Measurements from ENCODE around the gene AK5.
A peak's percentile ranks its signal among the peaks of the same experiment; 100 is the strongest.

The AK5 gene

DNA sequence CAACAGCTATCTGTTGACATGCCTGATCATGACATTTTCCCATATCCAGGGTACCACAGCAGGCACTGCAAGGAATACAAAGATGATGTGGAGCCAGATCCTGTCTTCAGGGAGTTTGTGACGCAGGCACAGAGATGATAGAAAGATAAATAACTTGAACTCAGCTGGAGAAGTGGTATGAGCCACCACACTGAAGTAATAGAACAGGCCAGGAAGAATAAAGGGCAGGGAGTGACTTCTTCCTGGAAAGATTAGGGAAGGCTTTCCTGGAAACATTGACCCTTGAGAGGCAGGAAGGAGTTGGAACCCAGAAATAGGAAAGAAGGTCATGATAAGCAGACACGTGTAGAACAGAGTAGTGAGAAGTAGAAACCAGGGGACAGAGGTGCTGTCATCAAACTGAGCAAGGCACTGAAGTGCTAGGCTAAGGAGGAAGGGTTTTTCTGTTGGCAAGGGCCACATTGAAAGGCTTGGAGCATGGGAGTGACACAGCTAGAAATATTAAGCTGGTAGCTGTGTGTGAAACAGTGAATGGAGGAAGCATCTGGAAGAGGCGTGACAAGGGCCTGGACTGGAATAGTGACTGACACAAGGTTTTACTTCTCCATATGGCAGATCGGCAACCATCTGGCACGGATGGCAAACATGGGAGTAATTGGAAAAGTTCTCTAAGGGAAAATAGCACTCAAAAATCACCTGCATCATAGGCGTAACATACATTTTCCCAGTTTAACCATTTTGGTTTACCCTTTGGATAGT lies 68.4 kb downstream of the AK5 start:
- DNase-seq: peak in 1 of 51 donors; percentile 16

GRCh38 chr1:77354536-77354935 lies 72.7 kb downstream of the AK5 start:
- DNase-seq: no peak

DNA sequence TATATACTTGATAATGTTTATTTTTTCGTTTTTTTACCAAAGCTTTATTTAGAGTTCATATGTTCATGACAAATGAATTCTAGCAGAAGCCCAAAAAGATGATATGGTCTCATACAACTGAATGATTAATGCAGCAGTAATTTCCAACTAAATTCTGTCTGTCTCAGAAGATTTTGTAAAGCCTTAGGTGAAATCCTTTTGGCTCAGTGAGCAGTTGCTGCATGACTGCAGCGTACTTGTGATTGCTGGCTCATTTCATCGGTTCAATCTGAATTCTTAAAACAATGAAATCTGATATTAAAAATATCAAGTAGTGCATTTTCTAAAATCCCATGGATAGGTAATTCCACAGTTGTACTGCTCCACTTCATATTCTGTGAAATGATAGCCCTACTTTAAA lies 73.2 kb downstream of the AK5 start:
- no peak for DNase-seq

DNA sequence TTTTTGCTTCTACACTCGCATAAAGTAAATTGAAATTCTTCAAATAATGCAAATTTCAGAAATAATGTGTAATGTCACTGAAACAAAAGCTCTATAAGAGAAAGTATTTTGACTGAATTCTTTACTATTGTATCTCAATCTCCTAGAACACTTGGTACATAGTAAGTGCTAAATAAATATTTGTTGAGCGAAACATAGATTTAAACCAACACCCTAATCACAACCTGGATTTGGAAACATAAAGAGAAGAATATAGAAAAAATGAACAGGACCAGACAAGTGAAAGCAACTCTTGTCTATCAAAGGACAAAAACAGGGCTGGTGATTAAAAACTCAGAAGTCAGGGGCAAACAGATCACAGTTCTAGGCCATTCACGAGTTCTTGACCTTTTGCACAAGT lies 74.3 kb downstream of the AK5 start:
- no peak for DNase-seq

- DNase-seq: no peak
These were observed 78.4 kb downstream of the AK5 start for GRCh38 chr1:77360256-77360655.

DNA sequence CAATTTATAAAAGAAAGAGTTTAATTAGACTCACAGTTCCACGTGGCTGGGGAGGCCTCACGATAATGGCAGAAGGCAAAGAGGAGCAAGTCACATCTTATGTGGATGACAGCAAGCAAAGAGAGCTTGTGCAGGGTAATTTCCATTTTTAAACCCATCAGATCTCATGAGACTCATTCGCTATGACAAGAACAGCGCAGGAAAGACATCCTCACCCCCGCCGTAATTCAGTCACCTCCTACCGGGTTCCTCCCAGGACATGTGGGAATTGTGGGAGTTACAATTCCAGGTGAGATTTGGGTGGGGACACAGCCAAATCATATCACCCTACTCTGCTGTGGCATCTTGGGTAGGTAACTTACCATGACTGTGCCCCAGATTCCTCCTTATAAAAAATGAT lies 79.8 kb downstream of the AK5 start:
- no peak for DNase-seq

- DNase-seq: peak in 3 of 51 donors; percentile 4 to 25 (median 5)
These were observed 88.3 kb downstream of the AK5 start for GRCh38 chr1:77370161-77370560.

DNA sequence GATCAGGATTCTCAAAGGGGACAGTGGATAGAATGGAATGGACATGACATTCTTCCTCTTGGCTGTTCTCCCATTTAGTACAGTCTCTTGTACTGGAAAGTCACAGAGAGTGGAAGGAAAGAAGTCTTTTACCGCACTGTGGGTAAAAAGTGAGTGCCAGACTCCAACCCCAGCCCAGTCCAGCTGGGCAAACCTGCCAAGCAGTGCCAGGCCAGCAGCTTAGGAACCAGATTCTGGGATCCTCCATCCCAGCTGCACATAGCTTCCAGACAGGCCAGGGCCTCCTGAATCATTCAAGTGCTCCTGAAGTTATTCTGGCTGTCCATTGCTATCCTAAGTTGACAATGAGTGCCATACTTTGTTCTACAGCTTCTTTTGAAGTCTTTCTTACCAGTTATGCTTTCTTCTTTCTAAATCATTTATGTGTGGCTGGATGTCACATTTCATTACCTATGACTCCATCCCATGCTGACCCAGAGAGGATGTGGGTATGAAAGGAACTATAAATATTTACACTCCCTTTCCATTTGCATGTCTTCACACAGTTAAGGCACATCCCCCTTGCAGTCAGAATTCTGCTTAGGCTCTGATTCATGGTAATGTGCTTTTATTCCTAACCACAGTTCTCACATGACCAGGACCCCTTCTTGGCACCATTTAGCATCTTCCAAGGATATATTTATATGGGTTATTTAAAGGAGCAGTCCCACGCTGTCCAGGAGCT lies 88.9 kb downstream of the AK5 start:
- no peak for DNase-seq

DNA sequence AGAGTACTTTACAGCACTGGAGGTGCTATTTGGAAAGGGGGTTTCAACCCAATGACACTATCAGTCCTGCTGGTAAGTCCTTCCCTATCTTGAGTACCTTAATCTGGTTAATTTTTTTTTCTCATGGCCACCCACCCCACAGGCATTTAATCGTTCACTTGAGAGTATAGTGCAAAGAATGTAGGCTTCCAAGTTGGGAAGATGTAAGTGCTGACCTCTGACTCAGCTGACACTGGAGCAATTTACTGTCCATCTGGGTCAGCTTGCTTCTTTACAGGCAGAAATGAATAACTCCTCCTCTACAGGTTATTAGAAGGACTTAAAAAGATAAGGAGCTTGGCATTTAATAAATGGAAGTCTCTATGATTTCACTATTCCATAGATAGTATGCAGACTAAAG lies 89.6 kb downstream of the AK5 start:
- no peak for DNase-seq

- DNase-seq: no peak
These were observed 91.9 kb downstream of the AK5 start for GRCh38 chr1:77373702-77374101.

DNA sequence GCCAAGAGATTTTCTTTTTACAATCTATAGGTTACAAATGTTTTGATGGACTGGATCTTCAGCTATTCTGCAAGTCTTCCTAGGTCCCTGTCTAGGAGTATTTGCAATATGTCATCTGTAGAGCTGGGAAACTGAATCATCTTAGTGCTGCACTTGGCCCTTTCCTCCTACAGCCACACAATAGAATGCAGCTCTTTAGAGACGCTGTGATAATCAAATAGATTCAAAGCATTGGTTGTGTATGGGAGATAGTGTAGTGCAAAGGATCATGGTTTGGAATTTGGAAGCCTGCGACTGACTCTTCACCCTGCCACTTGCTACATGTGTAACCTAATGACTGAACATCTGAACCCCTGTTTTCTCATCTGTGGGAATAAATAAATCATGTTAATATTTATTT lies 93.7 kb downstream of the AK5 start:
- DNase-seq: no peak

- no peak for DNase-seq
These were observed 94.2 kb downstream of the AK5 start for GRCh38 chr1:77375990-77376389.

DNA sequence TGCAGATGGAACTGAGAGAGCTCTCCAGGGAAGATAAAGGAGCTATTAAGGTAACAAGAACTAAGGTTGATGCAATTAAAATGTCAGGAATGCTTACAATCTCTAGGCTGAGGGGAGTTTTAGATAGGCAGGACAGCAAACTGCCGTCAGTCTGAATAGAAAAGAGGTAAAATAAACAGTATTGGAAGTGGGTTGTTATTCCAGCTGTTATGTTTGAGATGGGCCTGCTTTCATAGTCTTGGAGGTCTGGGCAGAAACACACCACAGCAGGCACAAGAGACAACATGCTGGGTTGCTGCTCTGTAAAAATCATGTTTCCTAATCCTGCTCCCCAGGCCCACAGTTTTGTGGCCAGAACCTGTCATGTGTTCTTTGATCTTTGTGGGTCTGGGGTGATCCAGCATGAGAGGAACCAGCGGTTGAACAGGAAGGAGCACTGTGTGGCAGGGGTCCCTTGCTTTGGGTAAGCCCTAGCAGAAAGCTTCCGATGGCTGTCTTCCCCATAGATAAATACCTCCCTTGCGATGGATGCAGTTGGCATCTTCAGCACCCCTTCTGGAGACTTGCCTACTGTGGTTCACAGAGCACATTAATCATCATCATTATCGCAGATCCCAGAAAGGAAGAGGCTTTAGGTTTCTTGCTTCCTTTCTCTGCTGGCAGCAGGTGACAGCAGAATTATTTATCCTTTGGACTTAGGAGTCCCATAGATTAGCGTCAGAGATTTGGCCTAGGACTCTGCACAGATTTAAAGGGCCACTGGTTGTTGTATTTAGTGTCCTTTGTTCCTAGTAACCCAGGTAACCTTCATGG lies 97.1 kb downstream of the AK5 start:
- DNase-seq: no peak

- DNase-seq: no peak
These were observed 100.5 kb downstream of the AK5 start for GRCh38 chr1:77382366-77382765.

GRCh38 chr1:77383236-77383635 lies 101.4 kb downstream of the AK5 start:
- no peak for DNase-seq

DNA sequence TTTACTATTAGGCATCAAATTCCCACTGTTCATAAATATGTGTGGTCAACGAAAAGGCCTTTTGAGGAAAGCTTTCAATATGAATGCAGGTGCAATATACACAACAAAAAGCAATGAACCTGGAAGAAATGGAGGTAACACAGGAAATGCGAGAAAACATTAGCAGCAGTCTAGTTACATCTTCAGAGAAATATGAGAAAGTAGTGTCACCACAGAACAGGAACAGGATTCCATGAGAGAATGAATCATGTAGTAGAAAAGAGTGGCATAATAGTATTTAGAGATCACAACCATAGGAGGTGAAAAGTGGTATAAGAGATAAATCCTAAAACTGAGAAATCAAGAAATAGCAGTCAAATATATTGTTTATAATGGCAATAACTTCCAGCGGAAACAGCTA lies 103.7 kb downstream of the AK5 start:
- no peak for DNase-seq

GRCh38 chr1:77386276-77386675 lies 104.5 kb downstream of the AK5 start:
- DNase-seq: no peak

DNA sequence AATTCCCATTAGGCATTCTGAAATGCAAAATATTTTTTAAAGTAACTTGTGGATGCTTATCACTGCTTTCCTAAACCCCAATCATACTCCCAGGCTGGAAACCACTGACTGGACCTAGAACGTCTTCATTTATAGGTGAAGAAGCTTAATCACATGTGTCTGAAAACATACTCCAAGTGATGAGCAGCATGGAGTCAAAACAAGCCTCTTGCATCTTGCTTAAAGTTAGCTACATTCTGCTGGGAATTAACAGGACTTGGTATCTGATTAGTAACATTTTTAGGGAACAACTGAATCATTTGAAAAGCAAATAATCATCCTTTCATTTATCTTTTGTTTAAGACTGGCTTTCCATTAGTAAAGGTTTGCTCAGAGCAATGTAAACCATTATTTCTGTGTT lies 105.7 kb downstream of the AK5 start:
- DNase-seq: peak in 1 of 51 donors; percentile 41

- DNase-seq: peak in 1 of 51 donors; percentile 22
These were observed 106.8 kb downstream of the AK5 start for GRCh38 chr1:77388661-77389060.

GRCh38 chr1:77392486-77392885 lies 110.7 kb downstream of the AK5 start:
- DNase-seq: no peak

GRCh38 chr1:77394166-77394565 lies 112.3 kb downstream of the AK5 start:
- no peak for DNase-seq

GRCh38 chr1:77395051-77395450 lies 113.2 kb downstream of the AK5 start:
- peak in 1 of 51 donors; percentile 77 for DNase-seq

Measured in hypothalamus (tissue), 51 donors.